Activated CD8-positive, alpha-beta memory T cell treated with anti-CD3 and anti-CD28 coated beads for 36 hours (primary cell): ENCODE data around the gene LGI4. TPM values are rescaled to one million over a fixed set of nuclear protein-coding genes. Genes with fewer than 3 reads are reported as not detected.

ENCODE experiments used
- CTCF ChIA-PET: fragments of 350-600 bp; sonication (Branson Sonifier 250); formaldehyde crosslinking; loops from one replicate; lab custom pipeline; 2021; ENCODE audit warnings: antibody characterized with exemption; lab: Charles Lee
- POLR2A ChIA-PET: fragments of 350-600 bp; sonication (Branson Sonifier 250); formaldehyde crosslinking; loops from one replicate; lab custom pipeline; 2021; ENCODE audit warnings: antibody characterized with exemption; lab: Charles Lee
- total RNA-seq, 2 experiments: library from RNA; stranded (reverse); gene quantifications; one replicate each; pipeline ENCODE4 v1.2.3, GENCODE V29; 2021

The LGI4 gene
- total RNA-seq, 2 experiments from 2014 or later = not detected

DNA sequence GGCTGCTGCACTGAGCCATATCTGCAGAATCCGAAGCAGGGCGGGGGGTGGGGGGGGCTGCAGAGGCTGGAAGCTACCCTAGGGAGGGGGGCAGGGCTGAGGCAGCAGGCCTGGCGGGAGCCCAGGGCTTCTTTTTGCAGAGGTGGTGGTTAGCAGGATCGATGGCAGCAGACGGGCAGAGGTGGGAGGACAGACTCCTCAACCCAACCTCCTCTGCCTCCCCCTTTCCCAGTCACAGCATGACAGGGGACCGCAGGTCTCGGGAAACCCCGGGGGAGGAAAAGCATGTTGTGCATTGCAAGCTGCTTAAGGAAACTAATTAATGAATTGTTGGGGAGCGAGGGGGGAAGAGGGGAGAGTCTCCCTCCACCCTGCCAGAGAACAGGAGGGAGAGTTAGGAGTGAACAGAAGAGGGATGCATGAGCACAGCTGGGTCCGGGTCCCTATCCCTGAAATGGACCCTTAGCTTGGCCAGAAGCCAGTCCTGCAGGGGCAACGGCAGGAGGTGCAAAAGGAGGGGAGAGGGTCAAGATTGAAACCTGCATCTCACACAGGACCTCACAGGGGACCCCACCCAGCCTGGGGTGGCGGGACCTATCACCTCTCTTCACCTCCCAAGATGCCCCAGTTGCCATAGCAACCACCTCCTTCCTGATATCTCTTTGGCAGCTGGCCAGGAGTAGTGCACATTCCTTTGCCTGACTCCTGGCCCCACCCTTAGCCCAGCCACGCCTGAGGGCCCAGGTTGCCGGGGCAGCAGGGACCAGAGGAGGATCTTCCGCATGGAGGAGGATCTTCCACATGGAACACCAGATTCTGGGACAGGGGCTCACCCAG lies 10.0 kb upstream of the LGI4 start:
- POLR2A ChIA-PET = no interaction called here
- CTCF ChIA-PET = interaction anchor here (1.0 to 3.3 kb wide), 2 partner anchors 9 to 14 kb away, joined by 3 to 20 read pairs; partner anchors contain the start of gene FXYD5

DNA sequence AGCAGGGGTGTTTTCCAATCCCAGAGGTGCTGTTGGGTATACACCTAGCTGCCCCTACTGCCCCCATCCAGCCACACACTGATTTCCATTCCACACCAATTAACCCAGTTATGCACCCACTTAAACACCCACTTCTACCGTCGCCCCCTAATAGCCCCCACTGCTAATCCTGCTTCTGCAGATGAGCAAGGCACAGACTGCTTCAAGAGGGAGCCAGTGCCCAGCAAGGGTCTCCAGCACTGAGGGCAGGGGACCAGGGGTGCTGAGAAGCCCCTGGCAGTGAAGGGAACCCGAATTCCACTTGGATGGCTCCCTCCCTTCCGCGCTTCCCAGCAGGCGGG lies 9.4 kb upstream of the LGI4 start:
- ChIA-PET CTCF (interaction anchor here (0.8 to 3.3 kb wide), 2 partner anchors 10 to 70 kb away, joined by 3 to 20 read pairs; partner anchors contain the start of gene FXYD5), POLR2A (no interaction called here)

GRCh38 chr19:35143818-35144217 lies 9.0 kb upstream of the LGI4 start:
- ChIA-PET POLR2A (no interaction called here), CTCF (interaction anchor here (0.8 to 3.3 kb wide), 5 partner anchors 10 to 212 kb away, joined by 3 to 20 read pairs (median 3); partner anchors contain the start of gene FXYD5)

GRCh38 chr19:35143231-35143715 lies 8.4 kb upstream of the LGI4 start, which contains the start of gene FXYD7:
Gene FXYD7, plus strand, starts transcription at chr19:35143255. Its CDS starts 79 bp downstream, at chr19:35143334.
- CTCF ChIA-PET = interaction anchor here (0.8 to 3.3 kb wide), 7 partner anchors 11 to 211 kb away, joined by 3 to 30 read pairs (median 6); partner anchors contain the start of genes FXYD3 and FXYD5

GRCh38 chr19:35142606-35143230 lies 7.9 kb upstream of the LGI4 start:
- ChIA-PET POLR2A (interaction anchor here (0.5 to 1.1 kb wide), 3 partner anchors 94 to 223 kb away, joined by 3 read pairs; no protein-coding TSS in a partner anchor), CTCF (interaction anchor here (1.0 to 3.1 kb wide), 13 partner anchors 11 to 210 kb away, joined by 3 to 30 read pairs (median 4); partner anchors contain the start of genes FXYD3 and FXYD5)

More at GRCh38 chr19:35143231-35143715, 8.4 kb upstream of the LGI4 start, which contains the start of gene FXYD7:
- POLR2A ChIA-PET = interaction anchor here (0.5 to 0.6 kb wide), 2 partner anchors 96 to 224 kb away, joined by 3 read pairs; no protein-coding TSS in a partner anchor

DNA sequence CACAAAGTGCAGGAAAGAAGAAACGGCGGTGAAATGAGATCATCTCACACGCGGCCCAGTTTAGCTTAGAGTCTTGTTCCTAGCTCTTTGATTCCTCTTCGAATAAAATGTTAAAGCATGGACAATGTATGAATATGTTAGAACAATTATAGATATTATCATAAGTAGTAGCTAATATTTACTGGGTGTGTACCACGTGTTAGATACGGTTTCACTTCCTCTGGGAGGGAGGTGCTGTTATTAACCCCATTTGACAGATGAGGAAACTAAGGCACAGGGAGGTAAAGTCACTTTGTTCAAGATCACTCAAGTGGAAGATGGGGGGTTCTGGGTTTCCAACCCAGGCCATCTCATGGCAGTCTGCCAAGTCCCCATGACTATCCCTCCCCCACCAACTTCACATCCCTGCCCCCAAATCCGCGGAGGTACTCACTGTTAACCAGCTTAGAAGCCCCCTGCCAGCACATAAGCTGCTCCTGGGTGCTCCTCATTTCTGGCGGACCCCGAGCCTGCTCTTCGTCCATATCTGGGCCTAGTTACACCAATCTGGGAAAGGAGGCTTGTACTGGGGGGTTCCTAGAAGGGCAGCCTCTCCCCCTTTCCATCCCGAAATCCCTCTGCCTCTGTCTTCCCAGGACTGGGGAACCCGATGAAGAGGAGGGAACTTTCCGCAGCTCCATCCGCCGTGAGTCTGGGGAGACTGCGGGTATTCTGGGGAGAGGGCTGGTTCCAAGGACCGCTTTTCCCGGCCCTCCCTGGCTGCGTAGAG lies 7.2 kb upstream of the LGI4 start:
- ChIA-PET CTCF (interaction anchor here (0.6 to 3.1 kb wide), 20 partner anchors 12 to 141 kb away, joined by 3 to 30 read pairs (median 4); partner anchors contain the start of genes FXYD3 and FXYD5), POLR2A (interaction anchor here (0.5 to 1.1 kb wide), 4 partner anchors 66 to 126 kb away, joined by 3 to 5 read pairs (median 3); no protein-coding TSS in a partner anchor)

DNA sequence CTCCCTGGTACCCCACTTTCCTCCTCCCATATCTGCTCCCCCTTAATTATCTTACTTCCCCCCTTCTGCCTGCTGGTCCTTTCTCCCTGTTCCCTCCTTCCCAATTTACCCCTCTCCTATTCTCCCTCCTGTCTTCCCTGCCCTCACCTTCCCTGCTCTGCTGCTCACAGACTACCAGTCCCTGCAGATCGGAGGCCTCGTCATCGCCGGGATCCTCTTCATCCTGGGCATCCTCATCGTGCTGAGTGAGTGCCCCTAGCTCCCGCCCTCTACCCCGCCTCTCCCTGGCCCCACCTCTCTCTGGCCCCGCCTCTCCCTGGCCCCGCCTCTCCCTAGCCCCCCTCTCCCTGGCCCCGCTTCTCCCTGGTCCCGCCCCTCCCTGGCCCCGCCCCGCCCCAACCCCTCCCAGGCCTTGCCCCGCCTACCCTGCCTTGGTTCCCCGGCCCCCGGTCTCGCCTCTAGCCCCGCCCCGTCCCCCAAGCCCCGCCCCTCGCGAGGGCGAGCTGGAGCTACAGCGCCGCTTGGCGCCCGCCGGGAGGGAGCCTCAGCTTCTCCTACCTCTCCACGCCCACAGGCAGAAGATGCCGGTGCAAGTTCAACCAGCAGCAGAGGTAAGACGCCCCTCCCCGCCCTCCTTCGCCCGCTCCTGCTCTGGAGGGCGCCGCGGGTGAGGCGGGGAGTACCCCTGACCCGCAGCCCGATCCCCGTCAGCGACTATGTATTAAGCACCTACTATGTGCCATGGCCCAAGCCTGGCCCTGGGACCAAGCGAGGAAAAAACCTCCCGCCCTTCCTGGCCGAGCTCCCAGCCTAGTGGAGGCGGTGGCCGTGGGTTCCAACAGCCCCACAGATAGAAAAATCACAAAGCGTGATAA lies 6.3 kb upstream of the LGI4 start:
- POLR2A ChIA-PET = interaction anchor here (0.6 to 1.1 kb wide), 3 partner anchors 54 to 92 kb away, joined by 3 to 5 read pairs (median 3); no protein-coding TSS in a partner anchor

DNA sequence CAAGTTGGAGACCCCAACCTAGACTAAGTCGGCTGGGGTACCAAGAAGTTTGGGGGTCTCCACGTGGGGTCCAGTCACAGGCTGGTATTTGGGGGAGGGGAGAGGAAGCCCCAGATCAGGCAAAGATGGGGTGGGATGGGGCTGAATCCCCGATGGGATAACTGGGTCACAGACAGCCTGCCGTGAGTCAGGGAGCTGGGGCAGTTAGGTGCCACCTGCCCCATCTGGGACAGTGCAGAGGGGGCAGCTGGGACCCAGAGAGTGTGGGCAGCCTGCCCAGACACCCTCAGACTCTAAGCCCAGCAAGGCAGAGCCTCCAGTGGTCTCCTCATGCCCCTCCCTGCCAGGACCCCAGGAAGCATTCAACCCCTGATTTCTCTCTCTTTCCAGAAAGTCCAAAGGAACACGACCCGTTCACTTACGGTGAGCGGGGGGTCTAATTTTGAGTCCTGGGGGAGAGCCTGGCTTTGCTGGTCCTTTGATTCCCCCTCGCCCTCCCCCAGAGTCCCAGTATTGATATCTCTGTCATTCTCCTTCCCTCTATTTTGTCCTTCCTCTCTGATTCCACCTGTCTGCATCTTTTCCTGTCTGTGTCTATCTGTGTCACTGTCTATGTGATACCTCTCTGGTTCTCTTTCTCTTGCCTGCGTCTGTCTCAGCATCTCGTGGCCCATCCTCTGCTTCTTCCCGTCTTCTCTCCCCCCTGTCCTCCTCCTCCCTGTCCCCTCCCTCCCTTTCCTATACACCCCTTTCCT lies 5.5 kb upstream of the LGI4 start:
- ChIA-PET CTCF (interaction anchor here (0.5 to 2.6 kb wide), 5 partner anchors 13 to 145 kb away, joined by 3 to 30 read pairs (median 4); partner anchors contain the start of gene FXYD5), POLR2A (interaction anchor here (0.6 kb wide), 1 partner anchor 53 kb away, joined by 5 read pairs; no protein-coding TSS in a partner anchor)

More for the DNA sequence above, 6.3 kb upstream of the LGI4 start:
- CTCF ChIA-PET = interaction anchor here (0.5 to 3.1 kb wide), 20 partner anchors 13 to 146 kb away, joined by 3 to 30 read pairs (median 4); partner anchors contain the start of gene FXYD5

GRCh38 chr19:35138305-35138892 lies 3.5 kb upstream of the LGI4 start, which contains the start of gene FXYD1:
Gene FXYD1, plus strand, starts transcription at chr19:35138824. Its CDS starts 1,256 bp downstream, at chr19:35140080.
- ChIA-PET CTCF (no interaction called here), POLR2A (no interaction called here)

DNA sequence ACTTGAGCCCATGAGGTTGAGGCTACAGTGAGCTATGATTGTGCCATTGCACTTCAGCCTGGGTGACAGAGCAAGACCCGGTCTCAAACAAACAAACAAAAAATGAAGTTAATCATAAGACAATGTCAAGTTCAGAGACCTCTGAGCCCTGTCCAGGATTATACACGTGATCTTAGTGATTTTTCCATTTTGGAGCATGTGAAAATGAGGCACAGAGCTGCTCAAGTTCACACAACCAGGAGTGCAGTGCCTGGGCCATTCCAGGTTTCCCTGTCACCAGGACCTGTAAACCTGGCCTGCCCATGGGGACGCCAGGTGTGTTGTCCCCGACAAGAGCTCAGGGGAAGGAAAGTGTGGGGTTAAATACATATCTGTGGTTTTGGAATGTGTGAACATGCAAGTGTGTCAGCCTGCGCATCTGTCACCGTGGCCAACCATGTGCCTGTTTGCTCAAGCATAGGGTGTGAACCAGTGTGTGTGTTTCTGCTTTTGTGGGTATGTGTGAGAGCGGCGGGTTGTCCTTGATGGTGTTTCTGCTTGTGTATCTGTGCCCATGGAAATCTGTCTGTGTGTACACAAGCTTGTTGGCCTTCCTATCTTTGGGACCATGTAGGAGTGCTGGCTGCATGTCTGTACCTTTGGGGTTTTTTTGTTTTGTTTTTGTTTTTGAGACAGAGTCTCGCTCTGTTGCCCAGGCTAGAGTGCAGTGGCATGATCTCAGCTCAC lies 2.3 kb upstream of the LGI4 start:
- POLR2A ChIA-PET = no interaction called here
- CTCF ChIA-PET = interaction anchor here (0.6 to 4.8 kb wide), 7 partner anchors 13 to 152 kb away, joined by 3 to 29 read pairs (median 4); partner anchors contain the start of gene FXYD3

- POLR2A ChIA-PET = no interaction called here
- CTCF ChIA-PET = interaction anchor here (0.6 to 4.8 kb wide), 11 partner anchors 8 to 646 kb away, joined by 3 to 29 read pairs (median 4); partner anchors contain the start of gene FXYD3
These were observed 1.4 kb upstream of the LGI4 start for GRCh38 chr19:35136231-35136630.

DNA sequence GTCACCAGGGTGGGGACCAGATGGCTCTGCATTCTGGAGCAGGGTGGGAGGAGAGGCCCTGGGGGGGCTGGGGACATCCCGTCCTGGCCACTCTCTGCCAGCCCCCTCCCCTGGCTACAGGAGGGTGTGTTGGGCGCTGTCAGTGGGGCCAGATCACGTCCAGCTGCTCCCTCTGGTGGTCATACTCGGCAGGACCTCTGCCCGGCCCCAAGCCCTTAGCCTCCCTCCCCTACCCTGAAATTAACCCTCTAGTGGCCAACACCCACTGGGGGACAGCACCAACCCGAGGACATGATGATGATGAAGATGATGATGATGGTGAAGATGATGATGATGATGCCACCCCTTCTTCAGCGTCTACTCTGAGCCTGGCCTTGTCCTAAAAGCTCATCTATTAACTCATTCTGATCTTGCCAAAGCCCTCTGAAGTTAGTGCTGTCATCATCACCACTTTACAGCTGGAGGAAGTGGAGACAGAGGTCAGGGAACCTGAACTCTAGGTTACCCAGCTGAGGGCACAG lies 590 bp upstream of the LGI4 start:
- ChIA-PET CTCF (interaction anchor here (0.6 to 4.8 kb wide), 12 partner anchors 8 to 645 kb away, joined by 3 to 29 read pairs (median 4); no protein-coding TSS in a partner anchor), POLR2A (no interaction called here)

GRCh38 chr19:35133826-35134225 lies 1.0 kb downstream of the LGI4 start:
- ChIA-PET POLR2A (no interaction called here), CTCF (interaction anchor here (1.1 to 4.8 kb wide), 3 partner anchors 19 to 69 kb away, joined by 3 to 29 read pairs (median 6); no protein-coding TSS in a partner anchor)

- ChIA-PET POLR2A (no interaction called here), CTCF (no interaction called here)
These were observed 2.6 kb downstream of the LGI4 start for GRCh38 chr19:35132254-35132653.
